GM12878 (cell line): Measurements from ENCODE around the gene SSR2. TPM values are rescaled to one million over a fixed set of nuclear protein-coding genes. Genes with fewer than 3 reads are reported as not detected.

ENCODE experiments used
- ATAC-seq: fragments of 200-7000 bp; cut with Tn5 transposase; 3 replicates; pipeline ENCODE4 v1.9.1; 2020; ENCODE audit warnings: mild to moderate bottlenecking, moderate library complexity
- BruUV-seq: library from RNA; stranded (reverse); fragments of 400-500 nt; replicated peaks from 2 replicates; lab custom pipeline; 2021; lab: Mats Ljungman, UMichigan
- CTCF ChIA-PET: fragments of 300-600 bp; sonication (Branson Sonifier 250); formaldehyde crosslinking; extraction: SDS; loops from one replicate; lab custom pipeline; 2021; ENCODE audit warnings: inconsistent platforms; lab: Yijun Ruan, JAX
- POLR2A ChIA-PET: fragments of 350-600 bp; formaldehyde crosslinking; extraction: SDS; loops from one replicate; lab custom pipeline; 2021; ENCODE audit warnings: inconsistent platforms; lab: Charles Lee
- RAD21 ChIA-PET: fragments of 300-600 bp; sonication (Branson Sonifier 250); formaldehyde crosslinking; loops from one replicate; lab custom pipeline; 2023; ENCODE audit warnings: antibody characterized with exemption; ENCODE audit not compliant: unreplicated experiment; lab: Charles Lee
- SMC1A ChIA-PET: fragments of 300-600 bp; sonication (Branson Sonifier 250); formaldehyde crosslinking; loops from one replicate; lab custom pipeline; 2023; ENCODE audit not compliant: unreplicated experiment, uncharacterized antibody; lab: Charles Lee
- DNase-seq: peaks from one replicate; pipeline ENCODE4 v3.0.0-alpha.2; 2011; ENCODE audit warnings: low read depth, low spot score
- FAIRE-seq: peaks from 3 replicates; lab custom pipeline; 2011; peaks lifted over from hg19 to GRCh38; lab: Jason Lieb, UNC
- H2AFZ ChIP-seq: 2 replicates; pipeline ENCODE4 v1.6.0; 2011; ENCODE audit warnings: low read depth, low read length, control low read depth; ENCODE audit not compliant: control insufficient read depth
- H3K27ac ChIP-seq: 2 replicates; pipeline ENCODE4 v1.5.1; 2011; ENCODE audit warnings: control low read depth; ENCODE audit not compliant: control insufficient read depth, insufficient read depth
- H3K27me3 ChIP-seq, 2 experiments: replicated peaks in 1 of 2; 2 replicates each; pipeline versions ENCODE4 v1.6.0 to v1.6.1; 2011; ENCODE audit warnings: low read length in 1 of 2; ENCODE audit not compliant: control insufficient read depth in 2 of 2, insufficient read depth in 2 of 2
- H3K36me3 ChIP-seq, 2 experiments: 2 replicates each; pipeline ENCODE4 v1.5.1; 2011; ENCODE audit warnings: low read length in 1 of 2; ENCODE audit not compliant: control insufficient read depth in 2 of 2, insufficient read depth in 2 of 2
- H3K4me1 ChIP-seq: 2 replicates; pipeline ENCODE4 v1.6.1; 2011; ENCODE audit warnings: mild to moderate bottlenecking, low read length, moderate library complexity, mixed read lengths; ENCODE audit not compliant: control insufficient read depth, insufficient read depth
- H3K4me2 ChIP-seq: 2 replicates; pipeline ENCODE4 v1.6.0; 2011; ENCODE audit warnings: control low read depth; ENCODE audit not compliant: control insufficient read depth, insufficient read depth
- H3K4me3 ChIP-seq: fragments of 200-600 bp; sonication (generic); 2 replicates; pipeline ENCODE4 v1.5.1; 2016
- H3K79me2 ChIP-seq: 2 replicates; pipeline ENCODE4 v1.6.0; 2011; ENCODE audit warnings: low read length; ENCODE audit not compliant: control insufficient read depth, insufficient read depth
- H3K9ac ChIP-seq: 2 replicates; pipeline ENCODE4 v1.8.0; 2011; ENCODE audit warnings: low read length, control low read depth, mixed read lengths; ENCODE audit not compliant: control insufficient read depth, insufficient read depth
- H3K9me3 ChIP-seq: replicated peaks from 3 replicates; pipeline ENCODE4 v1.5.1; 2011; ENCODE audit warnings: mild to moderate bottlenecking, low read length; ENCODE audit not compliant: control insufficient read depth, insufficient read depth
- H4K20me1 ChIP-seq: 2 replicates; pipeline ENCODE4 v1.6.0; 2011; ENCODE audit not compliant: control insufficient read depth, insufficient read depth
- IKZF2 ChIP-seq, 2 experiments: fragments of 450-650 bp; IDR thresholded peaks; 2 replicates each; pipeline ENCODE4 v1.6.1; 2017; ENCODE audit warnings: mild to moderate bottlenecking in 2 of 2, moderate library complexity in 2 of 2
- ZNF24 ChIP-seq: fragments of 450-650 bp; IDR thresholded peaks from 2 replicates; pipeline ENCODE4 v1.6.1; 2017; ENCODE audit warnings: antibody characterized with exemption, mild to moderate bottlenecking
- WGBS: methylation state at CpG from one replicate; pipeline ENCODE4 v1.1.6; 2016; ENCODE audit warnings: low lambda C conversion rate; ENCODE audit not compliant: insufficient replicate concordance, insufficient coverage; ENCODE audit errors: missing lambda C conversion rate; 5-methylcytosine and 5-hydroxymethylcytosine counted together
- in situ Hi-C: fragments of 300-500 bp; cut with MboI; formaldehyde crosslinking; loops from 9 replicates; pipeline ENCODE4 v1.14.3; 2018; ENCODE audit warnings: mixed read lengths
- intact Hi-C: fragments of 100-400 bp; cut with micrococcal nuclease; formaldehyde crosslinking; loops from one replicate; pipeline ENCODE4 v1.14.2; 2022; ENCODE audit not compliant: unreplicated experiment
- polyA plus RNA-seq, 11 experiments: library from polyadenylated mRNA; depleted of rRNA in 4 of 11; unstranded in 6 of 11; stranded (reverse) in 5 of 11; fragments of >200 nt; fragmentation: Nextera tagmentation in 4 of 11; fragmentation: Illumina TruSeq in 1 of 11; extraction: Ambion mirVana in 4 of 11; extraction: Trizol in 1 of 11; gene quantifications; 1 replicate in 1 of 11; 2 replicates in 10 of 11; pipeline versions ENCODE4 v1.2.1 to v1.2.3, GENCODE V29; 2011 to 2016; ENCODE audit warnings: inconsistent platforms in 2 of 11, missing spikeins in 2 of 11, low read depth in 1 of 11
- total RNA-seq, 4 experiments: library from RNA; depleted of rRNA in 3 of 4; stranded (reverse); fragments of >200 nt in 3 of 4; fragmentation: Illumina TruSeq in 1 of 4; extraction: Trizol in 1 of 4; gene quantifications; 2 replicates each; pipeline versions ENCODE4 v1.2.1 to v1.2.3, GENCODE V29; 2013 to 2021
- TF ChIP-seq, protein P1 (sequence below): fragments of 450-650 bp; IDR thresholded peaks from 2 replicates; pipeline ENCODE4 v1.6.1; 2016; ENCODE audit warnings: mild to moderate bottlenecking
- TF ChIP-seq, protein P2 (sequence below): fragments of 150-350 bp; IDR thresholded peaks from 2 replicates; pipeline ENCODE4 v1.6.1; 2014; ENCODE audit warnings: mild to moderate bottlenecking, low read depth, low read length

The SSR2 gene
- total and polyA plus RNA-seq, 10 of the 15 experiments (the other 5 are each of a cell fraction or from before 2014, with no cell fraction given) = 207 to 553 (median 315) TPM

DNA sequence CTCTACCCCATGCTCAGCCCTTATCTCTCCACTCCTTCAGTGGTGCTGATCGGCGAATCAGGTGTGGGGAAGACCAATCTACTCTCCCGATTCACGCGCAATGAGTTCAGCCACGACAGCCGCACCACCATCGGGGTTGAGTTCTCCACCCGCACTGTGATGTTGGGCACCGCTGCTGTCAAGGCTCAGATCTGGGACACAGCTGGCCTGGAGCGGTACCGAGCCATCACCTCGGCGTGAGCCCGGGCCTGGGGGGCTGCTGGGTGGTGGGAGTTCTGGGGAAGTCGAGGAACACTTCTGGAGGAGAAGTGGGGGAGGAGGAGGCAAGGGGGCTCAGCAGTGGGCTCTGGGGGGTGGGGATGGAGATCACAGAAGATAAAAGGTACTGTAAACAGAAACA is 45.1 kb upstream of the SSR2 start:
- Histone ChIP-seq H2AFZ (no peak overlapping the region), H3K36me3 (no peaks in the 10 kb centered on the region), H3K4me3 (no peak overlapping the region), H3K4me2 (no peak overlapping the region), H3K79me2 (no peaks in the 10 kb centered on the region), H3K9ac (no peak overlapping the region), H3K9me3 (no peaks in the 10 kb centered on the region), H3K27ac (no peak overlapping the region), H4K20me1 (no peaks in the 10 kb centered on the region), H3K4me1 (no peaks in the 10 kb centered on the region), H3K27me3 (no peaks in the 10 kb centered on the region)
- 87% methylated on average over 15 of the region's 16 CpGs for WGBS
- no peak for DNase-seq
- FAIRE-seq = no peak
- ChIA-PET SMC1A (interaction anchor here (0.7 to 5.4 kb wide), 25 partner anchors 9 to 254 kb away, joined by 3 to 69 read pairs (median 4); partner anchors contain the start of genes KHDC4, RXFP4, SSR2 and SYT11), CTCF (interaction anchor here (0.7 to 6.4 kb wide), 52 partner anchors 9 to 771 kb away, joined by 3 to 102 read pairs (median 5); partner anchors contain the start of genes ARHGEF2, GON4L, KHDC4 and LAMTOR2), RAD21 (interaction anchor here (0.9 to 5.1 kb wide), 23 partner anchors 10 to 815 kb away, joined by 3 to 68 read pairs (median 5); partner anchors contain the start of genes ARHGEF2 and KHDC4), POLR2A (interaction anchor here (0.6 to 2.2 kb wide), 6 partner anchors 14 to 197 kb away, joined by 3 to 8 read pairs (median 4); partner anchors contain the start of gene KHDC4)
- TF ChIP-seq ZNF24 (no peak), IKZF2 (IDR thresholded peaks at IDR 0.05) (no peak)
- TF ChIP-seq, protein P1, sequence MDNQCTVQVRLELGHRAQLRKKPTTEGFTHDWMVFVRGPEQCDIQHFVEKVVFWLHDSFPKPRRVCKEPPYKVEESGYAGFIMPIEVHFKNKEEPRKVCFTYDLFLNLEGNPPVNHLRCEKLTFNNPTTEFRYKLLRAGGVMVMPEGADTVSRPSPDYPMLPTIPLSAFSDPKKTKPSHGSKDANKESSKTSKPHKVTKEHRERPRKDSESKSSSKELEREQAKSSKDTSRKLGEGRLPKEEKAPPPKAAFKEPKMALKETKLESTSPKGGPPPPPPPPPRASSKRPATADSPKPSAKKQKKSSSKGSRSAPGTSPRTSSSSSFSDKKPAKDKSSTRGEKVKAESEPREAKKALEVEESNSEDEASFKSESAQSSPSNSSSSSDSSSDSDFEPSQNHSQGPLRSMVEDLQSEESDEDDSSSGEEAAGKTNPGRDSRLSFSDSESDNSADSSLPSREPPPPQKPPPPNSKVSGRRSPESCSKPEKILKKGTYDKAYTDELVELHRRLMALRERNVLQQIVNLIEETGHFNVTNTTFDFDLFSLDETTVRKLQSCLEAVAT = peak; percentile 35; the same call in 1 of the 2 replicates
- TF ChIP-seq, protein P2, sequence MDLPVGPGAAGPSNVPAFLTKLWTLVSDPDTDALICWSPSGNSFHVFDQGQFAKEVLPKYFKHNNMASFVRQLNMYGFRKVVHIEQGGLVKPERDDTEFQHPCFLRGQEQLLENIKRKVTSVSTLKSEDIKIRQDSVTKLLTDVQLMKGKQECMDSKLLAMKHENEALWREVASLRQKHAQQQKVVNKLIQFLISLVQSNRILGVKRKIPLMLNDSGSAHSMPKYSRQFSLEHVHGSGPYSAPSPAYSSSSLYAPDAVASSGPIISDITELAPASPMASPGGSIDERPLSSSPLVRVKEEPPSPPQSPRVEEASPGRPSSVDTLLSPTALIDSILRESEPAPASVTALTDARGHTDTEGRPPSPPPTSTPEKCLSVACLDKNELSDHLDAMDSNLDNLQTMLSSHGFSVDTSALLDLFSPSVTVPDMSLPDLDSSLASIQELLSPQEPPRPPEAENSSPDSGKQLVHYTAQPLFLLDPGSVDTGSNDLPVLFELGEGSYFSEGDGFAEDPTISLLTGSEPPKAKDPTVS = no peak
- BruUV-seq = no TSS peak
- in situ Hi-C loops (loop anchor here (5.0 kb wide), 1 partner anchor 134 kb away; the partner anchor contains the start of gene KHDC4), intact Hi-C loops (loop anchor here (1.0 to 2.0 kb wide), 2 partner anchors 77 to 127 kb away; no protein-coding TSS in a partner anchor)
- no peak for ATAC-seq
